OCI-LY7 (cell line): Measurements from ENCODE around the gene FCN1. TPM values are rescaled to one million over a fixed set of nuclear protein-coding genes. Genes with fewer than 3 reads are reported as not detected.

ENCODE experiments used
- BruUV-seq: library from RNA; stranded (reverse); fragments of 400-500 nt; replicated peaks from 2 replicates; lab custom pipeline; 2021; lab: Mats Ljungman, UMichigan
- CTCF ChIA-PET: fragments of 300-600 bp; sonication (Branson Sonifier 250); formaldehyde crosslinking; loops from one replicate; lab custom pipeline; 2022; ENCODE audit warnings: antibody characterized with exemption; ENCODE audit not compliant: unreplicated experiment; lab: Charles Lee
- POLR2A ChIA-PET: fragments of 300-600 bp; sonication (Branson Sonifier 250); formaldehyde crosslinking; loops from one replicate; lab custom pipeline; 2022; ENCODE audit warnings: antibody characterized with exemption; lab: Charles Lee
- DNase-seq: peaks from one replicate; pipeline ENCODE4 v3.0.0-alpha.2; 2015; ENCODE audit warnings: low spot score
- H2AFZ ChIP-seq: fragments of 200-600 bp; sonication (generic), shearing (Covaris generic); 2 replicates; pipeline ENCODE4 v1.6.1; 2014; ENCODE audit warnings: mild to moderate bottlenecking, antibody characterized with exemption, low read length, moderate library complexity
- H3K27ac ChIP-seq: fragments of 200-600 bp; sonication (generic); 2 replicates; pipeline ENCODE4 v1.5.1; 2014; ENCODE audit warnings: mixed run types, low read depth, mild to moderate bottlenecking, moderate library complexity, low read length, inconsistent platforms; ENCODE audit not compliant: poor library complexity, severe bottlenecking
- H3K36me3 ChIP-seq: fragments of 200-600 bp; sonication (generic); 2 replicates; pipeline ENCODE4 v1.6.1; 2014; ENCODE audit warnings: mild to moderate bottlenecking, antibody characterized with exemption, low read length, moderate library complexity, mixed read lengths; ENCODE audit not compliant: insufficient read depth
- H3K4me1 ChIP-seq: fragments of 200-600 bp; sonication (generic); 2 replicates; pipeline ENCODE4 v1.5.1; 2014; ENCODE audit warnings: mild to moderate bottlenecking, low read length; ENCODE audit not compliant: insufficient read depth, poor library complexity, severe bottlenecking
- H3K4me2 ChIP-seq: fragments of 200-600 bp; sonication (generic); 2 replicates; pipeline ENCODE4 v1.6.1; 2014; ENCODE audit warnings: mild to moderate bottlenecking, low read length
- H3K4me3 ChIP-seq: fragments of 200-600 bp; sonication (generic); 2 replicates; pipeline ENCODE4 v1.5.1; 2014; ENCODE audit warnings: mild to moderate bottlenecking, low read depth, low read length; ENCODE audit not compliant: poor library complexity, severe bottlenecking
- H3K79me2 ChIP-seq: fragments of 200-600 bp; sonication (generic); 2 replicates; pipeline ENCODE4 v1.6.1; 2016; ENCODE audit warnings: low read depth, mild to moderate bottlenecking, low read length, moderate library complexity, mixed read lengths; ENCODE audit not compliant: insufficient read depth
- H3K9me2 ChIP-seq: fragments of 200-600 bp; sonication (generic); 2 replicates; pipeline ENCODE4 v1.6.1; 2016; ENCODE audit warnings: mild to moderate bottlenecking, low read length, mixed read lengths; ENCODE audit not compliant: insufficient read depth
- H3K9me3 ChIP-seq: fragments of 200-600 bp; sonication (generic); 2 replicates; pipeline ENCODE4 v1.6.1; 2014; ENCODE audit warnings: mild to moderate bottlenecking, mixed run types, low read length, mixed read lengths
- H4K20me1 ChIP-seq: fragments of 200-600 bp; sonication (generic); 2 replicates; pipeline ENCODE4 v1.6.1; 2014; ENCODE audit warnings: mild to moderate bottlenecking, antibody characterized with exemption, low read length, moderate library complexity, mixed read lengths; ENCODE audit not compliant: insufficient read depth
- EZH2phosphoT487 ChIP-seq: fragments of 200-600 bp; sonication (generic); IDR thresholded peaks from 2 replicates; pipeline ENCODE4 v1.6.1; 2018; ENCODE audit warnings: low read depth, borderline replicate concordance, mild to moderate bottlenecking, mixed run types, antibody characterized with exemption, low read length, moderate library complexity, mixed read lengths
- intact Hi-C: fragments of 100-400 bp; cut with micrococcal nuclease; formaldehyde crosslinking; loops from one replicate; pipeline ENCODE4 v1.10.0; 2022; ENCODE audit not compliant: unreplicated experiment
- total RNA-seq, 2 experiments: library from RNA; depleted of rRNA in 1 of 2; stranded (reverse); fragments of >200 nt in 1 of 2; shearing (Covaris generic) in 1 of 2; gene quantifications; 2 replicates each; pipeline ENCODE4 v1.2.3, GENCODE V29; 2014 to 2022
- TF ChIP-seq, protein P1 (sequence below): fragments of 200-600 bp; sonication (generic); conservative IDR thresholded peaks from 2 replicates; pipeline ENCODE4 v1.5.1; 2014; ENCODE audit warnings: mild to moderate bottlenecking, antibody characterized with exemption, low read length, moderate library complexity, mixed read lengths

Gene FCN1
- total RNA-seq, 2 experiments from 2014 or later = 0.19 to 0.30 TPM

DNA sequence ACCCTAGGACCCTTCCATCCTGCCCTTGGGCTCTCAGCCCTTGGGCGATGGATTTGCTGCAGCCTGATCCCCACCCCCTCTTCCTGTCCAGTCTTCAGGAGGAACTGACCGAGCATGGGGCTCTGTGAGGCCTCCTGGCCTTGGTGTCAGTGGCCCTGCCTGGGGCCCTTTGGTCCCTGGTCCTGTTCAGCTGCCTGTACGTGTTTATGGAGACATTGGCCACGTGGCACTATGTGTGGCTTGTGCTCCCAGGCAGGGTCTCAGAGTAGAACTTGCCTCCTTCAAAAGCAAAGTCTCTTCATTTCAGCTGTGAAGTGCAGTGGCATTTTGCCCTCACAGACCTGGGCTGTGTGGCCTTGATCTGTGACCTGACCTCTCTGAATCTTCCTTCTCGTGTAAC lies 26.0 kb downstream of the FCN1 start:
- Histone ChIP-seq H2AFZ (no peak overlapping the region), H3K79me2 (no peaks in the 10 kb centered on the region), H3K4me2 (no peak overlapping the region), H4K20me1 (no peaks in the 10 kb centered on the region), H3K4me1 (peaks cover 27% of the 10 kb centered on the region), H3K36me3 (no peaks in the 10 kb centered on the region), H3K9me2 (no peaks in the 10 kb centered on the region), H3K4me3 (no peak overlapping the region), H3K9me3 (no peaks in the 10 kb centered on the region), H3K27ac (no peak overlapping the region)
- no peak for DNase-seq
- CTCF ChIA-PET = no interaction called here
- intact Hi-C loops = no loop called here
- POLR2A ChIA-PET = no interaction called here
- no TSS peak for BruUV-seq
- TF ChIP-seq, protein P1, sequence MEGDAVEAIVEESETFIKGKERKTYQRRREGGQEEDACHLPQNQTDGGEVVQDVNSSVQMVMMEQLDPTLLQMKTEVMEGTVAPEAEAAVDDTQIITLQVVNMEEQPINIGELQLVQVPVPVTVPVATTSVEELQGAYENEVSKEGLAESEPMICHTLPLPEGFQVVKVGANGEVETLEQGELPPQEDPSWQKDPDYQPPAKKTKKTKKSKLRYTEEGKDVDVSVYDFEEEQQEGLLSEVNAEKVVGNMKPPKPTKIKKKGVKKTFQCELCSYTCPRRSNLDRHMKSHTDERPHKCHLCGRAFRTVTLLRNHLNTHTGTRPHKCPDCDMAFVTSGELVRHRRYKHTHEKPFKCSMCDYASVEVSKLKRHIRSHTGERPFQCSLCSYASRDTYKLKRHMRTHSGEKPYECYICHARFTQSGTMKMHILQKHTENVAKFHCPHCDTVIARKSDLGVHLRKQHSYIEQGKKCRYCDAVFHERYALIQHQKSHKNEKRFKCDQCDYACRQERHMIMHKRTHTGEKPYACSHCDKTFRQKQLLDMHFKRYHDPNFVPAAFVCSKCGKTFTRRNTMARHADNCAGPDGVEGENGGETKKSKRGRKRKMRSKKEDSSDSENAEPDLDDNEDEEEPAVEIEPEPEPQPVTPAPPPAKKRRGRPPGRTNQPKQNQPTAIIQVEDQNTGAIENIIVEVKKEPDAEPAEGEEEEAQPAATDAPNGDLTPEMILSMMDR = no peak
- no peak for TF ChIP-seq EZH2phosphoT487

DNA sequence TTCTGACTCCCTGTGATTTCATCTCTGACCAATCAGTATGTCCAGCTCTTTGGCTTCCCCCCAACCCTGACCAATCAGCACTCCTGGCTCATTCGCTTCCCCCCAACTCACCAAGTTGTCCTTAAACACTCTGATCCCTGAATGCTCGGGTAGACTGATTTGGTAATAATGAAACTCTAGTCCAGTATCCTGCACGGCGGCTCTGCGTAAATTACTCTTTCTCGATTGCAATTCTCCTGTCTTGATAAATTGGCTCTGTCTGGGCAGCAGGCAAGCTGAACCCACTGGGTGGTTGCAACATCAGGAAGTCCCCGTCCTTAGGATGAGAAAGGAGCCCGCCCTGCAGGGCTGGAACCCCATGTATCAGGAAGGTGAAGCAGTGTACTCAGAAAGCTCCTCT lies 26.7 kb downstream of the FCN1 start:
- H3K4me1 ChIP-seq = peaks cover 27% of the 10 kb centered on the region
- H3K9me2 ChIP-seq = no peaks in the 10 kb centered on the region
- H3K27ac ChIP-seq = no peak overlapping the region
- H4K20me1 ChIP-seq = no peaks in the 10 kb centered on the region
- H3K9me3 ChIP-seq = no peaks in the 10 kb centered on the region
- no TSS peak for BruUV-seq
- TF ChIP-seq, protein P1 = no peak
- no peak for TF ChIP-seq EZH2phosphoT487
- no peaks in the 10 kb centered on the region for H3K79me2 ChIP-seq
- intact Hi-C loops = no loop called here
- no peaks in the 10 kb centered on the region for H3K36me3 ChIP-seq
- ChIA-PET CTCF (no interaction called here), POLR2A (no interaction called here)
- no peak for DNase-seq
- no peak overlapping the region for H2AFZ ChIP-seq
- no peak overlapping the region for H3K4me2 ChIP-seq
- no peak overlapping the region for H3K4me3 ChIP-seq

DNA sequence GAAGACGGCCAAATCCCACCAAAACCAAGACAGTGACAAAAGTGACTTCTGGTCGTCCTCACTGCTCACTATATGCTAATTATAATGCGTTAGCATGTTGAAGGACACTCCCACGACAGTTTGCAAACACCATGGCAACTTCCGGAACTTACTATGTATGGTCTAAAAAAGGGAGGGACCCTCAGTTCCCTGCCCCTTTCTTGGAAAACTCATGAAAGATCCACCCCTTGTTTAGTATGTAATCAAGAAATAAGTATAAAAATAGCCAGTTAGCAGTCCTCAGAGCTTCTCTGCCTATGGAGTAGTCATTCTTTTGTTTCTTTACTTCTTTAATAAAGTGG lies 27.6 kb downstream of the FCN1 start:
- ChIA-PET POLR2A (no interaction called here), CTCF (no interaction called here)
- no peaks in the 10 kb centered on the region for H4K20me1 ChIP-seq
- H3K4me2 ChIP-seq = no peak overlapping the region; the same call in 1 of the 2 replicates
- TF ChIP-seq, protein P1 = no peak
- no peak for TF ChIP-seq EZH2phosphoT487
- peaks cover 27% of the 10 kb centered on the region for H3K4me1 ChIP-seq
- peak overlapping the region; percentile 65 for H2AFZ ChIP-seq
- H3K79me2 ChIP-seq = no peaks in the 10 kb centered on the region
- BruUV-seq = no TSS peak
- intact Hi-C loops = no loop called here
- no peak overlapping the region for H3K27ac ChIP-seq
- H3K36me3 ChIP-seq = no peaks in the 10 kb centered on the region
- H3K9me3 ChIP-seq = no peaks in the 10 kb centered on the region
- DNase-seq = peak; percentile 23
- no peaks in the 10 kb centered on the region for H3K9me2 ChIP-seq
- H3K4me3 ChIP-seq = no peak overlapping the region
